ENCODE measurements around the gene ADCY5.

DNA sequence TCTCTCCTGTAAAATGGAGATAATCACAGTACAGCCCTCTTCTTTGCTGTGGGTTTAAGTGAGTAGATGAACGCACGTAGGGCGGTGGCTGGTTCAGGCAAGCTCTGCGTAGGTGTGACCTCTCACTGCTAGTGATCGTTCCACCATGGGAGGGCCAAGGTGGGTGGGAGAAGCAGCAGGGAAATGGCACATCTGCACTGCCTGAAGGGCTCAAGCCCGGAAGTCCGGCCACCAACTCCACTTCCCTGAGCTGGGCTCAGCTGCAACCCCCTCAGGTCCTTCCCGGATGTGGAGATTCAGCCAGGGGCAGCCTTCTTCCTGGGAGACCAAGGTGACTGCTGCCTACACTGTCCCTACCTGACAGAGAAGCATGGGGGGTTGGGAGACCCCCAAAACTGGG, 102.9 kb downstream of the ADCY5 start:
- TF ChIP-seq, protein P1, sequence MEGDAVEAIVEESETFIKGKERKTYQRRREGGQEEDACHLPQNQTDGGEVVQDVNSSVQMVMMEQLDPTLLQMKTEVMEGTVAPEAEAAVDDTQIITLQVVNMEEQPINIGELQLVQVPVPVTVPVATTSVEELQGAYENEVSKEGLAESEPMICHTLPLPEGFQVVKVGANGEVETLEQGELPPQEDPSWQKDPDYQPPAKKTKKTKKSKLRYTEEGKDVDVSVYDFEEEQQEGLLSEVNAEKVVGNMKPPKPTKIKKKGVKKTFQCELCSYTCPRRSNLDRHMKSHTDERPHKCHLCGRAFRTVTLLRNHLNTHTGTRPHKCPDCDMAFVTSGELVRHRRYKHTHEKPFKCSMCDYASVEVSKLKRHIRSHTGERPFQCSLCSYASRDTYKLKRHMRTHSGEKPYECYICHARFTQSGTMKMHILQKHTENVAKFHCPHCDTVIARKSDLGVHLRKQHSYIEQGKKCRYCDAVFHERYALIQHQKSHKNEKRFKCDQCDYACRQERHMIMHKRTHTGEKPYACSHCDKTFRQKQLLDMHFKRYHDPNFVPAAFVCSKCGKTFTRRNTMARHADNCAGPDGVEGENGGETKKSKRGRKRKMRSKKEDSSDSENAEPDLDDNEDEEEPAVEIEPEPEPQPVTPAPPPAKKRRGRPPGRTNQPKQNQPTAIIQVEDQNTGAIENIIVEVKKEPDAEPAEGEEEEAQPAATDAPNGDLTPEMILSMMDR (conservative IDR thresholded peaks at IDR 0.05) = no peak
- TF ChIP-seq ZFX (IDR thresholded peaks at IDR 0.05) = no peak
